ENCODE measurements around the gene ZSCAN23.
"Not testable (repeated sequence)": the region's sequence is repeated elsewhere in the genome, so short reads cannot be mapped to it uniquely, and the experiment has no call there.

ZSCAN23 gene

GRCh38 chr6:28443112-28443773 lies at the start of gene ZSCAN23:
ZSCAN23 (minus strand) TSS chr6:28443491; CDS start chr6:28436266, 7,225 bp downstream.
- DNase-seq (ENCODE audit: low read depth), result peak; percentile 63

DNA sequence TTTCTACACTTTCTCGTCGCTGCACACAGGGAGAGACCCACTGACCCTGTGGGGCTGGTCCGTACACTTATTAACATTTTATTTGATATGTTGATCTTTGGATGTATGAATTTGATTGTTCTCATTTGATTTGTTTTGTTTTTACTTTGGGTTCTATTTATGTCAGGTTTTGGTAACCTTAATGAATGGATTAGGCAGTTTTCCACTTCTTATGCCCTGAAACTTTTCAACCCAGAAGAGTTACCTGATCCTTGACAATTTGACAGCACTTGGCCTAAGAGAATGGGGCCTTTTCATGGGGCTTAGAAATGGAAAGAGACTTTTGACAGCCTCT lies 48.7 kb upstream of the ZSCAN23 start:
- no peak for DNase-seq (ENCODE audit: low read depth)

GRCh38 chr6:28490205-28490890 lies 47.1 kb upstream of the ZSCAN23 start:
- DNase-seq (ENCODE audit: low read depth), result no peak

DNA sequence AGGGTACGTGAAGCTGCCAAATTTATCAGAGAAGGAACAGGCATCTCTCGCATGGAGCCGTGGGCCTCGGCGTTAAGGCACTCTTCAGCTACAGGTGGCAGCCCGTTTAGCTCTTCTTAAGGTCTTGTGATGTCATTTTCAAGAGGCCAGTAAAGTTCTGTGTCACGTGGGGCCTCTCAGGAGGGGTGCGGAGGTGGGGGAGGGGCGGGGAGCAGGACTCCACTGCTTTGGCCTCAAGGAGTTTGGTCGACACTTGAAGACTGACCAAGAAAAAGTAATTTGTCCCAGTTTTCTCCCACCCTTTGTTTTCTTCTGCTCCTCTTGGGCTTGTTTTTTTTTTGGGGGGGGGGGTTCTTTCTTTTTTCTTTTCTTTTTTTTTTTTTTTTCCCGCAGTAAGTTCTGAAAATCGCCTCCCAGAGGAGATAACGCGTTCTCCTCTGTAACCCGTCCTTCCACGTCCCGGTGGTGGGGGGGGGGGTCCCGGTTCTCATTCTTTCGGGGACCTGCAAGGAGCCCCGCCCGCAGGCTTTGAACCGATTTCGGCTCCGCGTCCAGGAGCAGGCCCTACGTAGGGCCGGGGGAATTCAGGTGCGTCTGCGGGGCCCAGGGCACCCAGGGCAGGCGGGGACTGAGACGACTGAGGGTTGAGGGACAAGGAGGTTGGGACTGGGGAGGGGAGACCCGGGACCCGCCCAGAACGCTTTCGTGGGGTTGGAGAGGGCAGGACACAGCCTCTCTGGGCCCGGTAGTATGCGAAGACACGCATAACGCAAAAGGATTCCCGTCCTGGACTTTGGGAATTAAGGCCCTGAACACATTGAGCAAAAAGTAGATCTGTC lies 46.3 kb upstream of the ZSCAN23 start:
- no peak for DNase-seq (ENCODE audit: low read depth)

- no peak for DNase-seq (ENCODE audit: low read depth)
Observed at GRCh38 chr6:28488916-28489365, 45.6 kb upstream of the ZSCAN23 start.

GRCh38 chr6:28486988-28487742 lies 43.9 kb upstream of the ZSCAN23 start:
- DNase-seq (ENCODE audit: low read depth), result no peak

GRCh38 chr6:28486533-28486932 lies 43.2 kb upstream of the ZSCAN23 start:
- no peak for DNase-seq (ENCODE audit: low read depth)

DNA sequence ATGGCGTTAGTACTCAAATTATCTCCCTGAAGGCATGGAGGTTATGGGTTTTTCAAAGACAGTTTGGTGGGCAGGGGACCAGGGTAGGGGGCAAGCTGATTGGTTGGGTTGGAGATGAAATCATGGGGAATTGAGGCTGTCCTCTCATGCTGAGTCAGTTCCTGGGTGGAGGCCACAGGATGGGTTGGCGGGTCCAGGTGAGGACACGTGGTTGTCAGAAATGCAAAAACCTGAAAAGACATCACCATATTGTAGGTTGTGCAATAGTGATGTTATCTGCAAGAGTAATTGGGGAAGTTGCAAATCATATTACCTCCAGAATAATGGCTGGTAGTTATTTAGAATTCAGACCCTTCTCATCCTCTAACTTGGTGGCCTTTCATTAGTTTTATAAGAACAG lies 42.2 kb upstream of the ZSCAN23 start:
- DNase-seq (ENCODE audit: low read depth), result no peak

DNA sequence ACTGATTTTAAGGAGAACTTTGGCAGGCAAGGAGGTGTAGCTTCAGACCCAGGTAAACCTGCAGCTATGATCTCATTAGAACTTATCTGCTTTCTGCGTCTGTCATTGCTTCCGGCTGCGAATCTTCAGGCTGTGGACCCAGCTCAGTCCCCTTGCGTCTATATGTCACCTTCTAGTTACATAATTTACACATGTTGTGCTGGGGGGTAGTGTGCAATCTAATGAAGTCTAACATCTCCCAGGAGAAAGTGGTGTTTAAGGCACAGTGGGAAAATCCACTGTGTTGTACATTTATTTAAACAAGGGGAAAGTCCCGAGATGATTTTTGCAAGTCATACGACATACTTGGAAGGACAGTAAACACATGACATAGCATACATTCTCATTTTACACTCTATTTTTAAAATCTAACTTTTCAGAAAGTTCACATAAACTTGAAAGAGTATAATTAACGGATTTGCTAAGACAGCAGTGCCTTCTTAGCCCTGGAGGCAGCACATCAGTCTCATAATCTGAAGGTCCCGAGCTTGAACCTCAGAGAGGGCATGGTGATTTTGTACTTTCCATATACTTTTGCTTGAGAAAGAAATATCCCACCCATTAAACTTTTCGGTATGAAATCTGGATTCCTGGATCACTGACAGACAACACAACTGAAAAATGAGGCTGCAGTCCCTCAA lies 37.1 kb upstream of the ZSCAN23 start:
- DNase-seq (ENCODE audit: low read depth), result no peak

DNA sequence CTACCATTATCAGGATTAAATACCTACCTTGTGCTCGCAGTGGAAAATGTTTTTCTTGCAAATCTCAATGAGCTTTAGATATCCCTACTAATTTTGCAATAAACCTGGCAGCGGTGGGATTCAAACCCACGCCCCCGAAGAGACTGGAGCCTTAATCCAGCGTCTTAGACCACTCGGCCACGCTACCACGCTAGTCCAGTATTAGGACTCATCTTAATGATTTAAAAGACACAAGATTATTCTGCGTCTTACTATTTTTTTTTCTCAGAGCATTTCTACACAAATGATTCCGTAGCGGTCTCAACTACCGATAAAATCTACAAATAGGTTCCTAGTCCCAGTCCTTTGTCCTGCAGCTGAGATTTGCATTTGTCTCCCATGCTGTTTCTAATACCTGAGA lies 35.2 kb upstream of the ZSCAN23 start:
- DNase-seq (ENCODE audit: low read depth), result no peak

GRCh38 chr6:28474441-28475219 lies 31.3 kb upstream of the ZSCAN23 start:
- no peak for DNase-seq (ENCODE audit: low read depth)

GRCh38 chr6:28469153-28469745 lies 26.0 kb upstream of the ZSCAN23 start:
- not testable (repeated sequence) for DNase-seq (ENCODE audit: low read depth)

DNA sequence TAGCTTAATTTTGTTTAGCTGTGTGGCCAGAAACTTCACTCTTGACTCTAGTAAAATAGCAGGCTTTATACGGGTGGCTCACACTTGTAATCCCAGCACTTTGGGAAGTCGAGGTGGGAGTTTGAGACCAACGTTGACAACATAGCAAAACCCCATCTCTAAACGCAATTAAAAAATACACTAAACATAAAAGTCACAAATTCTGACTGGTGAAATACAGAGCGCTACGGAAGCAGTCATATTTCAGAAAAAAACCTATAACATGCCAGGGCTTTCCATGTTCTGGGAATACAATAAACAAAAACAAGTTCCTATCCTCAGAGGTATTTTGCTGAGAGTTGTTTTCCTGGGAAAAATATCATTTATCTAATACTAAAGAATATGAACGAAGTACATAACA lies 24.8 kb upstream of the ZSCAN23 start:
- DNase-seq (ENCODE audit: low read depth), result no peak

GRCh38 chr6:28462401-28462800 lies 19.1 kb upstream of the ZSCAN23 start:
- DNase-seq (ENCODE audit: low read depth), result no peak

DNA sequence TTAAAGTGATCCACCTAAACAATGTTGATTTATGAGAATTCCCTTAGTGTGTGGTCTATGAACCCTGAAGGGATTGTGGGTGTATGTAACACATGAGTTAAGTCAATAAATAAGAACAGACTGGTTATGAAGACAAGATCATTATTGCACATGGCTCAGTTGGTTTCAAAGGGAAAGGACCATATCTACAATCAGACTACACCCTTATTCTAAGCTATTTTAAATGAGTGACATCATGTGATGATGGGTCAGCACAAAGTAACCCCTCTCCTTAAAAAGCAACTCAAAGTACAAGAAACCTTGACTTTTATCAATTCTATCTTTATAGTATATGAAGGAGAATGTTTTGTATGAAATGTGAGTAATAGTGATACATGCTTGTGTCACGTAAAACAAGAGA lies 15.3 kb upstream of the ZSCAN23 start:
- DNase-seq (ENCODE audit: low read depth), result no peak

- no peak for DNase-seq (ENCODE audit: low read depth)
Observed at GRCh38 chr6:28449056-28449455, 5.8 kb upstream of the ZSCAN23 start.

DNA sequence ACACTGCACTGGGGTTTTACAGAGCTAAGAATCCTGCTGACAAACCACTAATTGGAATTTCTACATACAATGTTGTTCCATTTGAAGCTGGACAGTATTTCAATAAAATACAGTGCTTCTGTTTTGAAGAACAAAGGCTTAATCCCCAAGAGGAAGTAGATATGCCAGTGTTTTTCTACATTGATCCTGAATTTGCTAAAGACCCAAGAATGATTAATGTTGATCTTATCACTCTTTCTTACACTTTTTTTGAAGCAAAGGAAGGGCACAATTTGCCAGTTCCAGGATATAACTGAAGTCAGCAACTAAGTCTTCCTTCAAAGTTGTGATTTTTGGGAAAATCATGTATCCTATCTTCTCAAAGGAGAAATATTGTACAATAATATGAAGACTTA lies 4.2 kb upstream of the ZSCAN23 start:
- not testable (repeated sequence) for DNase-seq (ENCODE audit: low read depth)

- no peak for DNase-seq (ENCODE audit: low read depth)
Observed at GRCh38 chr6:28446818-28447511, 3.7 kb upstream of the ZSCAN23 start.

DNA sequence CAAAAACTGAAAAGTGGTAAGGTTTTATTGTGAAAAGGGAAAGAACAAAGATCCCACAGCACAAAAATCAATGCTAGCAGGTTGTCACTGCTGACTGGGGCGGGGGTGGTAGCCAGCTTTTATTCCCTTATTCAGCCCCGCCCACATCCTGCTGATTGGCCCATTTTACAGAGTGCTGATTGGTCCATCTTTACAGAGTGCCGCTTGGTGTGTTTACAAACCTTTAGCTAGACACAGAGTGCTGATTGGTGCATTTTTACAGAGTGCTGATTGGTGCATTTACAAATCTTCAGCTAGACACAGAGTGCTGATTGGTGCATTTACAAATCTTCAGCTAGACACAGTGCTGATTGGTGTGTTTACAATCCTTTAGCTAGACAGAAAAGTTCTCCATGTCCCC lies 1.5 kb upstream of the ZSCAN23 start:
- DNase-seq (ENCODE audit: low read depth), result not testable (repeated sequence)

GRCh38 chr6:28442586-28442985 lies 705 bp downstream of the ZSCAN23 start:
- DNase-seq (ENCODE audit: low read depth), result no peak
